GM21528 (cell line): Measurements from ENCODE around the gene AK1.
"Not testable (repeated sequence)": the region's sequence is repeated elsewhere in the genome, so short reads cannot be mapped to it uniquely, and the experiment has no call there.

ENCODE experiments used
- ATAC-seq: cut with Tn5 transposase; IDR thresholded peaks from one replicate; pipeline ENCODE4 v1.9.1; 2021; ENCODE audit warnings: mild to moderate bottlenecking, moderate library complexity; ENCODE audit not compliant: unreplicated experiment, low FRiP score

AK1 gene

DNA sequence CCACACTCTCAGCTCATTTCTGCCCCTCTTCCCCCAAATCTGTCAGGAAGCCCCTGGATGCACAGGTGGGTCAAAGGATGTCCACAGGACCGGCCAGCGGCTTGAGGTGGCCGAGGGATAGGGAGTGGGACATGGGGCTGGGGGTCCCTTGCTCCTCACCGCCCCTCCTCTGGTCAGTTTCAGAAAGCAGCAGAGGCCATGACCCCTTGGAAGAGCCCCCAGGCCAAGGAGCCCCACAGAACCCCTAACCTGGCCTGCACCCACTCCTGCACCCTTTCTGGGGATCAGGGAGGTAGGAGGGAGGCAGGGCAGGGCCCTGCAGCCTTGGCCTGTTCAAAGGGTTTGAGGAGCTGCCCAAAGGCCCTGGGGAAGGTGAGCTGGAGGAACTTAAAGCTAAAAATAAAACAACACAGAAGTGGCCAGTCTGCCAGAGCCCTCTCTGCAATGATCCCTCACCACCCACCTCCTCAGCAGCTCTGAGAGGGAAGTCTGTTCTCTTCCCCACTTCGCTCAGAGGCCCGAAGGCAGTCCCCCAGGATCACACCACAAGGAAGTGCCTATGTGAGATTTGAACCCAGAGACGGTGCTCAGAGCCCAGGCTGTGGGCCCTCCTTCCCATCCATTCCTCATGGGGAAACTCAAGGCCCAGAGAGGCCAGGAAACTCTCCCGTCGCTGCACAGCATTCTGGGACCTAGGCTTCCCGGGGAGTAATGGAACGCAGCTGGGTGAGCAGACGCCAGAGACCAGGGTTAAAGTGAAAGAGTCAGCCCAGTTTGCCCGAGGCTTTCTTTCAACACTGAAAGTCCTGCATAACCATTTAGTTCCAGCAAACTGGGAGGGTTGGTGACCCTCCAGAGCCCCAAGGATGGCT lies 23.9 kb downstream of the AK1 start:
- ATAC-seq = no peak

DNA sequence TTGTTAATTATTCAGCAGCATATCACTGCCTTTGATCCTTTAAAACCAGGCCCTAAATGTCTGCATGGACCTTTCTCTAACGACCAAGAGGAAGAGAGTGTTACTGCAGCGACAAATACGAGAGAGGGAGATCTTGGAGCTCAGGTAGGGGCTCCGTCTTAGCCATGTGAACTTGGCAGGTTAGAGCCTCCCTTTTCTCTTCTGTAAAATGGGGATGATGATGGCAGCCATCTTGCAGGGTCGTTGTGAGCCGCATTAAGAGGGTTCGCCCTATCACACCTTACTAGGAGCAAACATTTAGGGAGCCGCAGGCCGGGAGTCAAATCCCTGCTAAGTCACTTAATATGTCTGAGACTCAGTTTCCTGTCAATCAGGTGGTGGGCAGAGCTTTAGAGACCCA lies 24.6 kb downstream of the AK1 start:
- no peak for ATAC-seq

DNA sequence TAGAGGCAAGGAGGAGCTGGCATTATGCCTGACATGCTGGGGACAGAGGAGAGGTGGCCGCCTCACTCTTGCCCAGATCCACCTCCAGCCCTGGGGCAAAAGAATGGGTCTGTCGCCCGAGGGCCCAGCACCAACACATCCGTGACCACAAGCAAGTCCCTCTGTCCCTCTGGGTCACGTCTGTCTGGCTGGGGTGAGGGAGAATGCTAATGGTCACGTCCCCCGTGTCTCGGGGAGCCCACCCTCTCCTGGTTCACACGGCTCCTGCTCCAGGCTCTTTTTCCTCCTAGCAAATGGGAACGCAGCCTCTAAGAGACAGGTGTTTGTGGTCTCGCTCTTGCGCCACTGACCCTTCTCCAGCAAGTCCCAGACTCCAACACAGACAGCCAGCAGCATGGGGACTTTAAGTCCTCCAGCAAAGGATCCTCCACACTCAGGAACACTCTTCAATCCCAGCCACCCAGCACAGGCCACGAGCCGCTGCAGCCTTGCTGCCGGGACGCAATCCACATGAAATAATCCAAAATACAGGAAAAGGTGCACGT lies 27.1 kb downstream of the AK1 start:
- ATAC-seq = no peak

DNA sequence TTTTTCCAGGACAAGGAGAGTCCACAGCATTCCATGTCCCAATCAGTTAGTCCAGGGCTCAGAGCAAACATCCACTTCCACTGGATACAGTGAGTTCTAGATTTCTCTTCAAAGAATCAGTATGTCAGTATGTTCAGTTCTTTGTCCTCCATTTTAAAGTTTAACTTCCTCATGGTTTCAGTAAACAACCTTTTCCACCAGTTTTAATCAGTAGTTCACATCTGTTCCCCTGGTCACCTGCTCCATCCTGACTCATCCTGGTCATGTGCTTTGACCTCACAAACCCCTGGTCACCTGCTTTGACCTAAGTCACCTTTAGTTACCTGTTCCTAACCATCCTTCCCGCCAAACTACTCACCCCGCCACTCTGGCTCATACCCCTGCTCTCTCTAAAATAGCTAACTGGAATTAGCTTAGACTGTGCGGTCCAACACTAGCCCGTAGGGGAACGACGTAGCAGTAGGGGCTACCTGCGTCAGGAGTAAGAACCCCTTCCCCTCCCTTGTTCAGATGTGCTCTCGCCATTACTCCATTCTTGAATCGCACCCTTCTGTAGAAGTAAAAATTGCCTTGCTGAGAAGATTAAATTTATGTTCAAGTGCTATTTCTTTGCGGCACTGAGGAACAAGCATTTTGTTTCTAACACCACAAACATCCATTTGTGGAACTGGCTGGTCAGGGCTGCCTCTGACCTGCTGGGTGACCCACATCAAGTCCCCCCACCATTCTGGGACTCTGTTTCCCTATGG lies 28.5 kb downstream of the AK1 start:
- no peak for ATAC-seq

DNA sequence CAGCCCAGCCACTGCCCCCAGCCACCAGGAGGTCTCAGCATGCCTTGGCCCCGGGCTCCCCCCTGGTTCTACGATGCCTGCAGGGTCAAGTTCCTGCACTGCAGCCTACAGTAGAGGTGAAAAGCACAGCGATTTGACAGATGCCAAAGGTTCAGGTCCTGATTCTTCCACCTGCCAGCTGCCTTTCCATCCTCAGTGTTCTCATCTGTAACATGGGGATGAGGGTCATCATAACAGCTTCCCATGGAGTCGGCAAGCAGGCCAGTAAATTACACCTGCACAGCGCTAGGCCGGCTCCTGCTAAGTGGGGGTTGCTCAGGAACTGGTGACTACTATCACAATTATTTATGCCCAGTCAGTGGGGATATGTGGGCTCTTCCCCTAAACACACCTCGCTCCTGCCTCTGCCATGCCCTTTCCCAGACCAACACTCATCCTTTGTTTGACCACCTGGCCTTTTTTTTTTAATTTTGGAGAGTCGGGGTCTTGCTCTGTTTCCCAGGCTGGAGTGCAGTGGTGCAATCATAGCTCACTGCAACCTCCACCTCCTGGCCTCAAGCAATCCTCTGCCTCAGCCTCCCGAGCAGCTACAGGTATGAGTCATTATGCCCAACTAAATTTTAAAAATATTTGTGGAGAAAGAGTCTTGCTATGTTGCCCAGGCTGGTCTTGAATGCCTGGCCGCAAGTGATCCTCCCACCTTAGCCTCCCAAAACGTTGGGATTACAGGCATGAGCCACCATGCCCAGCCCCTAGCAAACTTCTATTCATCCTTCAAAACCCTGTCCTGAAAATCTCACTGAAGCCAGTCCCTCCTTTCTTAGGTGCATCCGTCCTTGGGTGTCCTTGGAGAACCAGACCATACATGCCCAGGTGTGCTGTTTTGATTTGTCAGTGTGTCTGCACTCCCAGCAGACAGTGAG lies 29.4 kb downstream of the AK1 start:
- ATAC-seq = no peak

DNA sequence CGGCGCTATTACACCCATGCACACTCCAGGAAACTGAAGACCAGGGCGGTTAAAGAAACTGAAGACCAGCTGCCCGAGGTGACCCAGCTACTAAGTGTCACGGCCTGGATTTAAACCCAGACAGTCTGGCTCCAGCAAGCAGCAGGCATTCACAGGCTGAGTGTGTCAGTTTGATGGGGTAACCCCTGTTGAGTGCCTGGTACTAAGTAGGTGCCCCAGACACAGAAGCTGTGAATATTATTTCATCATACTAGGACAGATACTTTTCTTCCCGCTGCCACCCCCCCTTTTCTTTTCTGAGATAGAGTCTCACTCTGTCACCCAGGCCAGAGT lies 30.3 kb downstream of the AK1 start:
- ATAC-seq = no peak

DNA sequence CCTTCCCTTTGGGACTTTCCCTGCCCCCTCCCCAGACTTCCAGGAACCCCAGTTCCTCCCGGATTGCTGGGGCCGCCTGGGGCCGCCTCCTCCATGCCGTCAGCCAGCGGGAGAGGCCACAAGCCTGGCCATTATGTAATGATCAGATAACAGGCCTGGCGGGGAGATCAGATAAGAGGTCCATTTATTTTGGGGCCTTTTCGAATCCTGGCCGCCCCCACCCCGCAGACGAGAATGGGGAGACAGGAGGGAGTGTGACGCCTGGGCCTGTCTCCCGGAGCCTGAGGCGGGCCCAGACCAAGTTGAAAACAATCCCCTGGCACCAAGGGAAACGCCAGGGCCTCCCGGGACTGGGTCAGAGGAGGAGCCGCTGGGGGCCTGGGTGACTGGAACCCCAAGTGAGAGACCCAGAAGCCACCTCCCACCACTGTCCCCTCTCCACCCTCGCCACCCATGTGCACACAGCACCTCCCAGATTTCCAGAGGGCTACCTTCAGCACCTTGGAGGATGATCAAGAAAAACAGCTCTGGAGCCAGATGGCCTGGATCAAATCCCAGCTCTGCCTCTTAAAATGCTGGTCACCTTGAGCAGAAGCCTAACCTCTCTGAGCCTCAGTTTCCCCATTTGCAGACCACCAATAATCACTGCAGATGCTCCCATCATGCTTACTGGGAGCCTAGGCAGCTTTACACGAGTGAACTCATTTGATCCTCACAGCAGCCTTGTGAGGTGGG lies 30.9 kb downstream of the AK1 start:
- no peak for ATAC-seq

DNA sequence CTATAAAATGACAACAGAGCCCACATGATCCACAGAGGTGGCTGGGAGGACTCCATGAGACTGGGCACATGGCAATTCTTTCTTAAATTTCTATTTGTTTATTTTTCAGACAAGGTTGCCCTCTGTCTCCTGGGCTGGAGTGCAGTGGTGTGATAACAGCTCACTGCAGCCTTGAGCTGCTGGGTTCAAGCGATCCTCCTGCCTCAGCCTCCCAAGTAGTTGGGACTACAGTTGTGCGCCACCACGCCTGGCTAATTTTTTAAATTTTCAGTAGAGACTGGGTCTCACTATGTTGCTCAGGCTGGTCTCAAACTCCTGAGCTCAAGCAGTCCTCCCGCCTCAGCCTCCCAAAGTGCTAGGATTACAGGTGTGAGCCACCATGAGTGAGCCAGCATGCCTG lies 31.9 kb downstream of the AK1 start:
- not testable (repeated sequence) for ATAC-seq

DNA sequence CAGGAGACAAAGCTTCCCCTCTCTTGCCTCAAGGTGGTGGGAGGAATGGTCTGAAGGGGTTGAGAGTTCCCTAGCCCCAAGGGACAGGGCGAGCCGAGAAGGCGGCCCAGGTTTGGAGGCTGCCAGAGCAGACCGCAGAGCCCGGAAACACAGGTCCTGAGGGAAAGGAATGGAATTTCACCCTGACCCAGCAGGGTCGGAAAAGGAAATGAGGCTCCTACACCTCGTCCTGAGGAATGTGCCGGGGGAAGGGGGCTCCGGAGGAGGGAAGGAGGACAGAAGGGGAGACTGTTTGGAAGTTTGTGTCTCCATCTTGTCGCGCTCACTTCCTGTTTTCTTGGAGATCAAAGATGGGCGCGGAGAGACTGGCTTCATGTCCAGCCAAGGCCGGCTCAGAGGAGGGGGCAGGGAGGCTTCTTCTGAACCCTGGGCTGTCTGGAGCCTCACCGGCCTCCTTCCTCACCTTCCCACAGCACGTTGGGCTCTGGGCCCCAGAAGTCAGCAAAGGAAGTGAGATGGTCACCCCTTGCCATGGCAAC lies 32.6 kb downstream of the AK1 start:
- no peak for ATAC-seq

DNA sequence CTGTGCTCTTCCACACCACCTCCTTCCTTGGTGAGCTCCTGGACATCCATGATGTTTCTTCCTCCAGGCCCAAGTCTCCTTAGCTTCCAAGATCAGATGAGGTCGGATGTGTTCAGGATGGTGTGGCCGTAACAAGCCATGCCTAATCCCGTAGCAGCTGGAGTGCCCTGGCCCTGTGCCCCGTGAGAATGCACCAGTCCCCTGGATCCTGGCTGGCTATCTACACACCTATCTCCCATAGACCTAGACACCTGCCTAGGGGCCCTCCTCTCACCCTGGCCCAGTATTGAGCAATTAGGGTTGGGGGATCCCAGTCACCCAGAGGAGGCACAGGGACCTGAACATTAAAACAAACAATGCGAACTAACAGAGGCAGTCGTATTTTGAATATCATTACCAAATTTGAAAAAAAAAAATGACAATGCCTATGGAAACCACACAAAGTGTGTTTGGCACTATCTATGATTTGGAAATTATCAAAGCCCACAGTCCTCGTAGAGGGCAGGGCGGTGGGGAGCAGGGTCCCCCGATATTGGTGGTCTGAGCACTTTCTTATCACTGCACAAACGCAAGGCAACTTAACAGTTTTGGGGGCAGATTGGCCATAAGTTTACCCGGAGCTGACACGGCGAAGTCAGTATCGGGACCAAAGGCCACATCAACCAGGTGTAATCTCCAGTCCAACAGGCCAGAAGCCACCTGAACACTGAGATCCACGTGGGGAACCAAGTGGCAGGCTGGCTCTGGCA lies 36.2 kb downstream of the AK1 start:
- no peak for ATAC-seq

DNA sequence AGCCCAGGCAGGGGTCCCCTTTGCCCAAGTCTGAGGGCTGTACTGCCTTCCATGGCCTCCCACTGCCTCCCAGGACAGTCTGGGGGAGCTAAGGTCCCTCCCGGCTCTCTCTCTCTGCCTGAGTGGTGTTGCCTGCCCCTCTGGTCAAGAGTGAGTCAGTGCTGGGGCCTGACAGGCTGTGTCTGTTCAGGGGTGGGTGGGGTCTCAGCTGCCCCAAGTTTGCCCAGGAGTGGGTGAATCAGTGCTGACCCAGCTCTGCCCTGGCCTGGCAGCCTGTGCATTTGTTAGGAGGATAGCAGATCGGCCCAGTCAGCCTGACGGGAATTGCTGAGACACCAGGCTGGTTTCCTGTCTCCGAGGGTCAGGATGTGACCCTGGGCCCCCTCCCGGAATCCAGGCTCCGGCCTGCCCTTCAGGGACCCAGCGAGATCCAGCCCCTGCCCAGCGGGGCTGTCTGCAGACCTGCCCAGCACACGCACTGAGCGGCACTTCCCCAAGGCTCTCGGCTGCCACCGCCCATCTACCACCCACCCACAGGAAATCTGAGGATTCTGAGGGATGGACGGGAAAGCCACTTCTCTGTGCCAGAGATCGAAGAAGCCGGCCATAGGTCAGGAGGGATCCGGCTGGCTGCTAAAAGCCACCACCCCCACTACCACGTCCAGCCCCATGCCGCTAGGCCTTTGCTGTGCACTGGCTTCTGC lies 38.9 kb downstream of the AK1 start:
- ATAC-seq = no peak

DNA sequence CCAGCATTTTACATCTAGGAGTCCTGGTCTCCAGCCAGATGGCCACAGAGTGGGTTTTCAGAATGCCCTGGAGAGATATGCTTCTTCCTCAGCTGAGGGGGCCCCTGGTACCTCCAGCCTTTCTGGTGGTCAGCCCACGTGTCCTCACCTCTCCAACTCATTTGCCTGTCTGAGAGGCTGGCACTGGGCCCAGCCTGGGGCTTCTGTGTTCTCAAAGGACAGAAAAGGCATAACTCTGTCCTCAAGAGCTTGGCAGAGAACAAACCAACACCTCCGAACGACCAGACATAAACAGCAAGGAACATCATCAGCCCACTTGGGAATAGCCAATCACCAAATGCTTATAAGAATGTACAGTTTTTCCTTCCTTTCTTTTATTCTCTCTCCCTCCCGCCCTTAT lies 40.1 kb downstream of the AK1 start:
- no peak for ATAC-seq

DNA sequence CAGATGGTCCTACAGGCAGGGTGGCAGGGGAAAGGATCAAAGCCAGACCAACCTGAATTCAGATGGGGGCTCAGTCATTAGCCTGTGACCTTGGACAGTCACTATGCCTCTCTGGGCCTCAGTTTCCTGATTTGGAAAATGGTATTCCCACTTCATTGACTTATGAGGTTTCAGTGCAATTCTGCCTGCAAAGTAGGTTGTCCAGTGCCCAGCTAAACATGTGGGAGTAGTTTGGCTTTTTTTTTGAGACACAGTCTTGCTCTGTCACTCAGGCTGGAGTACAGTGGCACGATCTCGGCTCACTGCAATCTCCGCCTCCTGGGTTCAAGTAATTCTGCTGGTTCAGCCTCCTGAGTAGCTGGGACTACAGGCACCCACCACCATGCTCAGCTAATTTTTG lies 40.9 kb downstream of the AK1 start:
- ATAC-seq = not testable (repeated sequence)

DNA sequence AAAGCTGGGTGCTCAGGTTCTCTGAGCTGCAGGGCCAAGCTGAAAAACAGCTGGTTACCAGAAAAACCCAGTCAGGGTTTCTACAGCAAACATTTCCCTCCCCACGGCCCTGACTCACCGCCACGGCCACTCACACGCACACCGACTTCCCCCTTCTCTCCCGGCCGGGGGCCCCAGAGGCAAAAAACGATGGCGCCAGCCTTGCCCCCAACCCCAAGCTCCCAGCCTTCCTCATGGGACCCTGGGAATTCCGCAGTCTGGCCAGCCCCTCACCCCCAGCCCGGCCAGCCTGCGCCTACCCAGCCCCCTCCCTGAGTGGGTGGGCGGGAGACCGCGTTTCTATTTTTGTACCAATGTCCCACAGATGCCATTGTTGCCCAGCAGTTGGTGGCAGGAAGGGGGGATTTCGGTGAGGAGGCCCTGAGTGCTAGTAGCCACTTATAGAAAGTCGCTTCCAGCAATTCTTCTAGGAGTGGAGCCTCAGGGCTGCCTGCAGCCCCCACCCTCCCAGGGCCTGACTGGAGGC lies 41.4 kb downstream of the AK1 start:
- no peak for ATAC-seq

DNA sequence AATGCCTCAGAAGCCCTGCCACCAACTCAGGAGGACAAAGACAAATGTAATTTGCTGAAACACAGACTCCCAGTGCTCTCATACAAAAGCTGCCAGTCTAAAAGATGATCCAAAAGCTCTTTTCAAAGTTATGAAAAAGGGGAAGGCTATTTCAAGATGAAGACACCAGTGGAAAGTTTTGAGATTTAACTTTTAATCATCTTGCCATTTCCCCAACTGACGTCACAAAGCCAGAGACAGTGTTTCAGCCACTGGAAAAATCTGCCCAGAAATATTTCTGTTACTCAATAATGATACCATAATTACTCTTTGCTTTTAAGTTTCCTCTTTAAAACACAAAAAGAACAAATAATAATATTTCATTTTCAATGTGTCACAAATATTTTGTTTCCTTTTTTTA lies 43.9 kb downstream of the AK1 start:
- ATAC-seq = no peak

DNA sequence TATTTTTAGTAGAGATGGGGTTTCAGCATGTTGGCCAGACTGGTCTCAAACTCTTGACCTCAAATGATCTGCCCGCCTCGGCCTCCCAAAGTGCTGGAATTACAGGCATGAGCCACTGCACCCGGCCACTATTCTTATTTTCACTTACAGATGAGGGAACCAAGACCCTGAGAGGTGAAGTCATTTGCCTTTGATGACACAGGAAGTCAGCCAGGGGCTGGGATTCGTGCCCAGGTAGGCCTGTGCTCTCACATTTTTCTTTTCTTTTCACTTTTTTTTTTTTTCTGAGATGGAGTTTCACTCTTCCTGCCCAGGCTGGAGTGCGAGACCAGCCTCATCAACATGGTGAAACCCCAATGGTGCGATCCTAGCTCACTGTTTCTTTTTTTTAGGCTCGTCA lies 45.2 kb downstream of the AK1 start:
- ATAC-seq = no peak

DNA sequence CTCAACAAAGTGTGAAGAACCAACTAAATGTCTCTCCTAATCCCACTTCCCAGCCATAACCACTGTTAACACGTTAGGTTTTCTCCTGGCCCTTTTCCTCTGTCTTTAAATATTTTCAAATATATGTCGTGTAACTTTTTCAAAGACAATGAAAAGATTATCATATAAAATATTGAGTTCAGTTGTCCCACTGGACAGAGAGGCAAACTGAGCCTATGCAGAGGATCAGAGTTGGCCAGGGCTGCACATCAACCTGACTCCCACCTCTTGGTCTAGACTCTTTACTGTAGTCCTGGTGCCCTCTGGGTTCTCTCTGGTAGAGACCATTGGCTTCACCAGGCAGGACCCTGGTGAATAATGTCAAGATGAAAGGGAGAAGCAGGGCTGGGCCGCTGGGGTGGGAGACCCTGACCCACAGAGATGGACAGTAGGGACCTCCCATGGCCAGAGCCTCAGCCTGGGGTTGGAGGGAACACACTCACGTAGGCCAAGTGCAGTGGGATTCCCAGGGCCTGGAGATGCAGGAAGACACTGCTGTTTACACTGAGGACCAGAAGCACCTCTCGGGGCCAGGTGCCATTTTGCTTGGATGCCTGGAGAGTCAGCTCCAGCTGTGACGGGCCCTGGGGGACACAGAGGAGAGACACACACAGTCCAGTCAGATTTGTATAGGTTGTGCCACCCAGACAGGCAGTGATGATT lies 48.1 kb downstream of the AK1 start:
- no peak for ATAC-seq
